ENCODE measurements around the gene TMEM203.

TMEM203 gene

DNA sequence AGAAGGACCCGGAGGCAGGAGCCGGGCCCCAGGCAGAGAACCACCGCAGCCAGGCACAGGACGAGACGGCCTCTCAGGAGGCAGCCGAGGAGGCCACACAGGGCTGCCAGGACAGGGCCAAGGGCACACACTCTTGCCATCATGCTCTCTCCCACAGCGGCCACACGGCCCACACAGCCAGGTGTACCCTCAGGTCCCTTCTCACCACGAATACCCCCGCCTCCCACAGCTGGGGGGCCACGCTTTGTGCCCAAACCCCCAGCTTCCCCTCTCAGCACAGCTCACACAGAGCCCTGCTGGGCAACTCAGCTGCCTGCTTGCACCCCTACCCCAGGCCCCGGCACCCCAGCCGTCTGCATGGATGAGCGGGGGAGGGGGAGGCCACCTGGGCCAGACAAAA is 11.7 kb downstream of the TMEM203 start:
- DNase-seq = no peak

GRCh38 chr9:137192859-137193258 is 12.6 kb downstream of the TMEM203 start:
- DNase-seq = no peak

DNA sequence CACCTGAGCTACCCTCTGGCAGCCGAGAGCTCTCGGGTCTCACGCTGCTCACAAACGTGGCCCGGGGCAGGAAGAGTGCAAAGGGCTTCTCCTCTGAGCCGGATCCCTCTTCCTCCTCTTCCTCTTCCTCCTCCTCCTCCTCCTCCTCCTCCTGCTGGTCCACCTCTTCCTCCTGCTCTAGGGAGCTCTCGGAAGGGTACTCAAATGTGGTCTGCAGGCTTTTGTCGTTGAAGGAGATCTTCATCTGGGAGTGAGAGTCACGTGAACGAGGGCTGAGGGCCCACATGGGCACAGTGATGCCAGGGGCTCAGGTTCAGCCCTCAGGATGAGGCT is 13.0 kb downstream of the TMEM203 start:
- DNase-seq = no peak

DNA sequence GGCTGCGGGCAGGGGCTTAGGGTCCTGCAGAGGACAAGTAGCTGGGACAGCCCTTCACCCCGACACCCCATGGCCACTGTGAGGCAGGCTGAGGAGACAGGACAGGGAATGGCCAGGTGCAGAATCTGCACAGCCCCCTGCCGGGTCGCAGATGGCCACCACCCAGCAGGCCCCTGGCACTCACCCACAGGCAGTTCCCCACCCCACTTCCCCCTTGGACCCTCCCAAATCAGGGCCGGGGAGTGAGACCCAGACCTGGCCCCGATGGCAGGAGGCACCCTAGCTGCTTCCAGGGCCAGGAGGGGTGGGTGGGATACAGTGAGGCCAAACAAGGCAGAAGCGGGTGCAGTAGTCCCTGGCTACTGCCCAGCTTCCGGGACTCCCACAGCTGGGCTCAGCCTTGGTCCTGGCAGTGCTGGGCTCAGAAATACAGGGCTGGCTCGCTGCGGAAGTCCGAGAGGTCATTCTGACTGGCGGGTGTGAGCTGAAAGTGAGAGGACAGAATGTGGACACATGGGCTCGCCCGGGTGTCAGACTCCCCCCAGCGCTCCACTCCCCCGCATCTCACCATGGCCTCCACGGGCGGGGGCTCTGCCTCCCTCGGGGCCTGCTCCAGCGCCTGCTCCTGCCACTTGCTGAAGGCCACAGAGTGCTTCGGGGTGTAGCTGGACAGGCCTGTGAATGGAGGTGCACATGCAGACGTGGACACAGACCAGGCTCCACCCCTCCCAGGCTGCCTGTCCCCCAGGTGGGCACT is 13.6 kb downstream of the TMEM203 start:
- DNase-seq = no peak

DNA sequence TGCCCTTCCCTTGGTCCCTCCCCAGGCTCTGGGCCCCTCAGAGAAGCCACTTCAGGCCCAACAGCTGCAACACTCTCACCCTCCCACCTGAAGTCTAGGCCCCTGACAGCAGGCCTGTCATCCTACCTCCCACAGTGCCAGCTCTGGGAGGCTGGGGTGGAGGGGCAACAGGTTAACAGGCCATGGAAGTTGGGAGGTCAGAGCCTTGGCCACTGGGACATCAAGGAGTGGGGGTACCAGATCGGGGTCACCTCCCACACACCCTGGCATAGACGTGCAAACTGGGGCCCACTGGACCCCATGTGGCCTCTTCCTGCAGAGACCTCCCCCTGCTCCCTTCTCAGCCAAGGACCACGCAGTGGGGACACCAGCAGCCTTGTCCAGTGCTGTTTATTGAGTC is 14.2 kb downstream of the TMEM203 start:
- no peak for DNase-seq

- no peak for DNase-seq
Measured at GRCh38 chr9:137190315-137190856, 15.1 kb downstream of the TMEM203 start.

- no peak for DNase-seq
Measured at GRCh38 chr9:137189297-137190295, 15.9 kb downstream of the TMEM203 start.

- peak; percentile 96 for DNase-seq
Measured at GRCh38 chr9:137188490-137189296, 16.8 kb downstream of the TMEM203 start, which contains the start of the genes ANAPC2 and SSNA1. Gene ANAPC2, minus strand, starts transcription at chr9:137188560. Its CDS starts 28 bp downstream, at chr9:137188532. Gene SSNA1, plus strand, starts transcription at chr9:137188676. Its CDS starts 51 bp downstream, at chr9:137188727.

GRCh38 chr9:137188086-137188489 is 17.4 kb downstream of the TMEM203 start:
- no peak for DNase-seq

- no peak for DNase-seq
Measured at GRCh38 chr9:137187386-137187785, 18.1 kb downstream of the TMEM203 start.

- DNase-seq = no peak
Measured at GRCh38 chr9:137186385-137186784, 19.1 kb downstream of the TMEM203 start.

- DNase-seq = no peak
Measured at GRCh38 chr9:137185921-137186320, 19.5 kb downstream of the TMEM203 start.

- DNase-seq = no peak
Measured at GRCh38 chr9:137184881-137185660, 20.4 kb downstream of the TMEM203 start.

DNA sequence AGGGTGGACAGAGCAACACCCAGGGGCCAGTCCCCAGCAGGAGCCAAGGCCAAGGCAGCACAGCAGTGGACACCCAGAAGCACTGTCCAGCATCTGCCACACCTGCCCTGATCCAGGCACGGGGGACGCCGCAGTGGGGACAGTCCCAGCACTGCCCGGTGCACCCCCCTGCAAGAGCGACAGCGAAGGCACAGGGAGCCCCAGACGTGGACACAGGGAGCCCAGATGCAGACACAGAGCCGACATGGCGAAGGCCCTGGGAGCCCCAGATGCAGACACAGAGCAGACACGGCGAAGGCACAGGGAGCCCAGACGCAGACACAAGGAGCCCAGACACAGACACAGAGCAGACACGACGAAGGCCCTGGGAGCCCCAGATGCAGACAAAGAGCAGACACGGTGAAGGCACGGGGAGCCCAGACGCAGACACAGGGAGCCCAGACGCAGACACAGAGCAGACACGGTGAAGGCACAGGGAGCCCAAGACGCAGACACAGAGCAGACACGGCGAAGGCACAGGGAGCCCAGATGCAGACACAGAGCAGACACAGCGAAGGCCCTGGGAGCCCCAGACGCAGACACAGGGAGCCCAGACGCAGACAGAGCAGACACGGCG is 21.4 kb downstream of the TMEM203 start:
- no peak for DNase-seq

- DNase-seq = no peak
Measured at GRCh38 chr9:137182836-137183235, 22.6 kb downstream of the TMEM203 start.

DNA sequence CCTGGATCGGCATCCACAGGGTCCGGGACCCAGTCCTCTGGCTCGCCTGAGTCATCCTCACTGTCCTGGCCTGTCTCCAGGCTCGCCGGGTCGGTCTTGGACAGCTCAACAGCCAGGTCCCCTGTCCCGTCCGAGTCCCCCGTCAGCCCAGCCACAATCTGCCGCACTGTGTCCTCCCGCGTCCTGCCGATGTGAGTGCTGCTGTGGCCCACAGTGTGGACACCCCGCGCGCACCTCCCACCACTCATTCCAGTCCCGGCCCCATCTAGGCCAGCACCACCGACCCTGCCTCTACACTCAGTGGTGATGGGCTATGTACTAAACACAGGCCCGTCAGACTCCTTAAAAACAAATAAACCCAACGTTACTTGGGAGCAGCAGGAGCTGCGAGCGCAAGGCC is 23.8 kb downstream of the TMEM203 start:
- DNase-seq = no peak

GRCh38 chr9:137180491-137180890 is 25.0 kb downstream of the TMEM203 start:
- DNase-seq = no peak

DNA sequence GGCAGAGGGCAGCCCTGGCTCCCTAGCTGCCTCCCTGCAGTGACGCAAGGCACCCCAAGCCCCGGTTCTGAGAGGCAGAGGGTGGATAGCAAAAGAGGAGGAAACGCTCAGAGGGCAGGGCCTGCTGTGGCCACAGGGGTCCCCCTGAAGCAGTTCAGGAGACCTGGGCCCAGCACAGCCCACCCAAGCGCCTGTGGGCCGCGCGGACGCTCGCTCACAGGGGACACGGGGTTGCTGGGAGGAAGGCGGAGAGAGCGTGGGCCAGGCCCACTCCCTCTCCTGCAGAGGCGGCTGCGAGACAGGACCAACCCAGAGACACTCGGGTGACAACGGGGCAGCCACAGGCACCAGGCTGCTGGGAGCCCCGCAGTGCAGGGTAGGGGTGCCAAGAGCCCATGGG is 25.7 kb downstream of the TMEM203 start:
- DNase-seq = no peak

GRCh38 chr9:137178939-137179630 is 26.4 kb downstream of the TMEM203 start:
- no peak for DNase-seq

DNA sequence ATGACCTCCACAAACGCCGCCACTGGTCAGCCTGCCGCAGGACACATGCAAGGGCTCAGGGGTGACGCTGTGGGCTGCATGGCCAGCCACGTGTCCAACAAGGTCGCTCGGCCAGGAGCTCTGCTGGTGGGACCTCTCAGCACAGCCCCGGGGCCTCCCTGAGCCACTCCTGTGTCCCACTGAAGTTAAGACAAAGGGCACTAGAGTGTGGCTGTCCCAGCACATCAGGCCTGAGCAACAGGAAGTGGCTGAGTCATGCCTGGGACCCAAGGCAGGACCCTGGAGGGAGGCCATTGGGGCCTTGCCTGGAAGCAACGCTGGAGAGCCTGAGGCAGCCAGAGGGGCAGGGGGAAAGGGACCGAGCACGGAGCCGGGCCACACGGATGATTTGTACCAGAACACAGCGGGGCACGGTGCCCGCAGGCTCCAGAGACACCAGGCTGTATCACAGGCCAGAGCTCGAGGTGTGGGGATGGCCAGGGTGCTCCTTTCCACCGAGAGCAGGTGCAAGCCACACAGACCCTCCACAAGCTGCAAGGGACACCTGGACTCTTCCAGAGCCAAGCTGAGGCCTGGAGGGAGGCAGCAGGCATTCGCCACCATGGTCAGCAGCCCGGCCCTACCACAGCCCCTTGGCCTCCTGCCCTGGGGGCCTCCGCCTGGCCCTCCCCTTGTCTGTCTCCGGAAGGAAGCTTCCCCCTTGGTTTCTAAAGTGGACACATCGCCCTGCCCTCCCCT is 27.1 kb downstream of the TMEM203 start:
- no peak for DNase-seq

All from activated CD4-positive, CD25-positive, alpha-beta regulatory T cell treated with anti-CD3 and anti-CD28 coated beads, Interleukin-2, amount 50 U/mL, for 72 hours (primary cell).